NCI-H1694 (cell line): Measurements from ENCODE around the gene OR5F1.

Experiments
- DNase-seq: peaks from one replicate; lab custom pipeline; 2025; lab: John Stamatoyannopoulos, UW

Gene OR5F1

DNA sequence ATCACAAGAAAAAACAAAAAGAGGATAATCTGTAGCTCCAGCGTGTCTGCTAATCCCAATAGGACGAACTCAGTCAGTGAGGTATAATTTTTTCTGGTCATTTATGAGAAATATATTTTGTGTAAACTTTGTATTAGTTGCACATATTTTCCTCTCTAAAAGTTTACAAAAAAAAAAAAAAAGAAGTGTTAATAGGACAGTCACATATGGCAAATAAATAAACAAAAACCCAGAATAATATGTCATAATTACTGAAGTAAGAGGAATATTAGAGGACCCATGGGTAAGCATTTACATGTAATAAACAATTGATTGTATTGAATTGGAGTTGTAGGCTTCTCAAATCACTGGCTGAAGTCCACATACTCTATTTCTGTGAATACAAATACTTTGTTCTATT is at the start of gene OR5F1:
OR5F1 (minus strand) TSS at position 101 of the 400 bp plus-strand sequence; CDS start at position 101, 0 bp downstream.
- DNase-seq, result no peak

DNA sequence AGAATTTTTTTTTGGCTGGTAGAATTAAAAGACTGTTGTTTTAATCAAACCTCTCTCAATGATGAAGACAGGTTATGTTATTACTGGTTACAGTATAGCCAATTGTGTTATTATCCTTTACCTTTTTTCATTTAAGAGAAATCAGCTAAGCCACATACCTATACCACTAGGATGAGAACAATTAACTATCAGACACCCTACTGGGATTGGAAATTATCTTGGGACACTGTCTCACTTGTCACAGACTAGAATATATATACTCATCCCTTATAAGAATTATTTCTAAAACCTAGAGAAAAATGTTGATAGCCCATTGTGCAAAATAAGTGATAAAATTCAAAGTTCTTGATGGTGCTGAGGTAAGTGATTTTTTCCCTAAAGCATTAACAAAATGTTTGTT is 32.9 kb upstream of the OR5F1 start, which contains the start of gene OR5AS1:
OR5AS1 (plus strand) TSS at position 301 of the 400 bp plus-strand sequence. CDS start 2,765 bp downstream, outside the sequence.
- no peak for DNase-seq

DNA sequence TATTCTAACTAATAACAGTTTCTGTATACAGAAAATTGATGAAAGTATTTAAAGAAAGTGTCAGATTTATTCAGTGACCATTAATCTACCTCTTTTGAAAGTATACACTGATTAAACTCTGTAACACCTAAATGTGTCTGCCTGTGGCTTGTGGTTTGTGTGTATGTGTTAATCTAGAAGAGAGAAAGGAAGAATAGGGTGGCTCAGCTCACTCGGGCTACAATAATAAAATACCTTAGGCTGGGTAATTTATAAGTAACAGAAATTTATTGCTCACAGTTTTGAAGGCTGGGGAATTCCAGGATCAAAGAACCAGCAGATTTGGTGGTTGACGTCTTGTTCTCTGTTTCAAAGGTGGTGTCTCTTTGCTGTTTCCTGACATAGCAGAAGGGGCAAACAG is 19.4 kb upstream of the OR5F1 start:
- DNase-seq, result no peak

GRCh38 chr11:56010716-56011115 is 16.3 kb upstream of the OR5F1 start:
- DNase-seq, result no peak

- no peak for DNase-seq
Observed at GRCh38 chr11:55970935-55971334, 23.5 kb downstream of the OR5F1 start.

GRCh38 chr11:55969845-55970244 is 24.6 kb downstream of the OR5F1 start, which contains the start of gene OR10AG1:
Gene OR10AG1 (minus strand): TSS chr11:55969945. CDS start chr11:55969907, 38 bp downstream.
- no peak for DNase-seq

DNA sequence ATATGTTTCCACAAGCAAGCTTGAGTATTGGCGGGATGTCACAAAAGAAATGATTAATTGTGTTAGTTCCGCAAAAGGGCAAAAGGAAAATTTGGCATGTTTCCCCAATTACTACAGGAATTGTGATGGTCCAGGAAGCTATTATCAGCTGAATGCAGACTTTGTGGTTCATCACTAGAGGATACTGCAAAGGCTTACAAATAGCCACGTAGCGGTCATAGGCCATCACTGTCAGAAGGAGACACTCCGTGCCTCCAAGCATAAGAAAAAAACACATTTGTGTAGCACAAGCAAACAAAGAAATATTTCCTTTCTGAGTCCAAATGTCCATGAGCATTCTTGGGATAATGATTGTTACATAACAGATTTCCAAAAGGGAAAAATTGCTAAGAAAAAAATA is 26.5 kb downstream of the OR5F1 start:
- DNase-seq, result no peak

- DNase-seq, result no peak
Observed at GRCh38 chr11:55966391-55966790, 28.0 kb downstream of the OR5F1 start.

GRCh38 chr11:55956521-55956920 is 37.9 kb downstream of the OR5F1 start:
- no peak for DNase-seq

DNA sequence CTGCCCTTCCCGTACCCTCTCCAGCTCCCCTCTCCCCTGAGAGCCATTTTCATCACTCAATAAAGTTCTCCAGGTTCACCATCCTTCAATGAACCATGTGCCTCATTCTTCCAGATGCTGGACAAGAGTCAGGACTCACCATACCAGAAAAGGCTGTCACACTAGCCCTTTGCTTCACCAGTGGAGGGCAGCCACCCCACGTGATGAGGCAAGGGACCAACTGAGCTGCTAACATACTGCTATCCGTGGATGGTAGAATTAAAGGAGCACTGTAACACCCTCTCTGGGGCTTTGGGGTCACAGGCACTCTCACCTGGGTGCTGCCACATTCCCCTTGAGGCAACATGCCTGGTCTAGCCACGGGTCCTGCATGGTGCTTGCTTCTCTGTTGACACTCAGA is 45.1 kb downstream of the OR5F1 start:
- DNase-seq, result no peak
